Measurements from ENCODE around the gene KDM5B. TPM values are rescaled to one million over a fixed set of nuclear protein-coding genes. Genes with fewer than 3 reads are reported as not detected.

The KDM5B gene
- total and polyA plus RNA-seq, 2 of the 8 experiments (the other 6 are each of a cell fraction or from before 2014, with no cell fraction given), result 73.3 to 210 TPM

GRCh38 chr1:202800742-202801141 lies 7.5 kb downstream of the KDM5B start:
- H3K4me3 ChIP-seq (ENCODE audit: extremely low read depth in 1 of 4, insufficient read depth in 2 of 4, low read depth in 3 of 4, low read length in 4 of 4), result no peak overlapping the region
- peaks cover 13% of the 10 kb centered on the region for H3K79me1 ChIP-seq (ENCODE audit: low read depth, low read length)
- no peak overlapping the region for H2BK15ac ChIP-seq (ENCODE audit: low read length)
- H4K91ac ChIP-seq (replicated peaks; ENCODE audit: insufficient read length, low read length), result no peak overlapping the region
- H2BK5ac ChIP-seq (ENCODE audit: low read depth, low read length), result no peak overlapping the region
- H3K23me2 ChIP-seq (ENCODE audit: low read depth, low read length), result no peaks in the 10 kb centered on the region
- H3K9me3 ChIP-seq (ENCODE audit: insufficient read depth in 2 of 2, low read depth in 1 of 2, low read length in 1 of 2), result no peaks in the 10 kb centered on the region
- H4K8ac ChIP-seq (ENCODE audit: extremely low read depth, insufficient read depth, low read length), result no peak overlapping the region
- no peak overlapping the region for H2BK20ac ChIP-seq (ENCODE audit: low read length)
- DNase-seq (ENCODE audit: low read depth in 1 of 2, low spot score in 2 of 2) (no peak), FAIRE-seq (no peak)
- no peak overlapping the region for H3K23ac ChIP-seq (ENCODE audit: insufficient read length)
- CTCF ChIA-PET (ENCODE audit: partially characterized antibody), result interaction anchor here (0.5 to 1.5 kb wide), 3 partner anchors 8 to 220 kb away, joined by 3 read pairs; no protein-coding TSS in a partner anchor
- POLR2A ChIA-PET (ENCODE audit: partially characterized antibody), result interaction anchor here (0.8 to 2.0 kb wide), 7 partner anchors 9 to 72 kb away, joined by 3 to 8 read pairs (median 4); partner anchors contain the start of gene PCAT6
- no peaks in the 10 kb centered on the region for H3K27me3 ChIP-seq (replicated peaks in 1 of 4; ENCODE audit: control insufficient read depth in 3 of 4, extremely low read depth in 1 of 4, insufficient read depth in 3 of 4, low read length in 3 of 4)
- H3K27ac ChIP-seq (ENCODE audit: low read depth, low read length), result no peak overlapping the region
- peaks cover 78 to 100% of the 10 kb centered on the region in 2 experiments for H3K79me2 ChIP-seq (ENCODE audit: control insufficient read depth in 1 of 2, insufficient read depth in 2 of 2, low read length in 2 of 2)
- no peak overlapping the region for H3K14ac ChIP-seq (ENCODE audit: insufficient read length)
- peaks cover 0 to 2% (median 0%) of the 10 kb centered on the region in 4 experiments; a peak in 2 of 8 replicates for H3K36me3 ChIP-seq (ENCODE audit: control insufficient read depth in 2 of 4, insufficient read depth in 4 of 4, low read length in 3 of 4)
- H4K20me1 ChIP-seq (replicated peaks in 1 of 2; ENCODE audit: control insufficient read depth in 1 of 2, insufficient read depth in 2 of 2, low read length in 2 of 2), result peaks cover 31 to 50% of the 10 kb centered on the region in 2 experiments
- no peak overlapping the region for H2AFZ ChIP-seq (ENCODE audit: low read length)
- TF ChIP-seq CHD1 (IDR thresholded peaks at IDR 0.05; ENCODE audit: low read depth, low read length), result no peak
- TF ChIP-seq MAX (IDR thresholded peaks at IDR 0.05), result no peak
- TF ChIP-seq GTF2F1 (IDR thresholded peaks at IDR 0.05; ENCODE audit: borderline replicate concordance, low read depth, low read length), result no peak
- TF ChIP-seq TEAD4 (IDR thresholded peaks at IDR 0.05; ENCODE audit: low read depth, low read length), result no peak
- TF ChIP-seq JUN (IDR thresholded peaks at IDR 0.05; ENCODE audit: low read depth, low read length), result no peak
- TF ChIP-seq TBP (IDR thresholded peaks at IDR 0.05; ENCODE audit: low read depth, low read length), result no peak
- TF ChIP-seq SIN3A (conservative IDR thresholded peaks at IDR 0.05 in 1 of 2, IDR thresholded peaks at IDR 0.05 in 1 of 2; ENCODE audit: low read depth in 1 of 2, low read length in 2 of 2), result no peak
- peak; percentile 31; the same call in 1 of the 2 replicates for TF ChIP-seq POLR2AphosphoS5 (IDR thresholded peaks at IDR 0.05; ENCODE audit: low read depth, low read length)
- 94% methylated on average over 1 of the region's 1 CpG; no CpG with 5 or more reads in 1 of the 2 experiments for WGBS, 2 experiments (ENCODE audit: extremely low coverage in 1 of 2, insufficient coverage in 1 of 2, insufficient read length in 1 of 2, insufficient replicate concordance in 2 of 2, low coverage in 1 of 2, low lambda C conversion rate in 2 of 2, missing lambda C conversion rate in 1 of 2)
- H2BK12ac ChIP-seq (ENCODE audit: low read depth, low read length), result no peak overlapping the region
- no peak overlapping the region for H3K4me2 ChIP-seq (ENCODE audit: insufficient read depth in 1 of 2, low read depth in 2 of 2, low read length in 2 of 2)
- H4K5ac ChIP-seq (ENCODE audit: insufficient read length, low read depth, low read length), result no peak overlapping the region
- no peak overlapping the region for H3K9ac ChIP-seq (replicated peaks in 1 of 4; ENCODE audit: extremely low read depth in 1 of 4, low read depth in 3 of 4, low read length in 3 of 4)
- no peak overlapping the region for H3K18ac ChIP-seq (ENCODE audit: extremely low read depth, low read length)
- peaks cover 0 to 14% (median 2%) of the 10 kb centered on the region in 4 experiments; a peak in 6 of 7 replicates for H3K4me1 ChIP-seq (replicated peaks in 1 of 4; ENCODE audit: control insufficient read depth in 3 of 4, insufficient read depth in 4 of 4, low read length in 3 of 4)
- no peak overlapping the region for H3K4ac ChIP-seq (replicated peaks; ENCODE audit: insufficient read length, low read depth, low read length)
- no peak overlapping the region for H2BK120ac ChIP-seq (replicated peaks; ENCODE audit: low read depth, low read length)
- H3K56ac ChIP-seq (replicated peaks; ENCODE audit: insufficient read length, low read depth, low read length), result no peak overlapping the region
- H2AK5ac ChIP-seq (ENCODE audit: low read depth, low read length), result no peak overlapping the region

All from H1 (cell line).